Lower lobe of right lung (tissue), 2 donors: ENCODE data around the gene NR2C1. TPM values are rescaled to one million over a fixed set of nuclear protein-coding genes. Genes with fewer than 3 reads are reported as not detected.
"Not testable (repeated sequence)": the region's sequence is repeated elsewhere in the genome, so short reads cannot be mapped to it uniquely, and the experiment has no call there.

Source experiments
- ATAC-seq, 2 donors: fragments of 200-7000 bp; cut with Tn5 transposase; one replicate each; pipeline ENCODE4 v1.9.1; 2020 to 2022; ENCODE audit warnings: mild to moderate bottlenecking in 2 of 2, moderate library complexity in 2 of 2
- DNase-seq: peaks from one replicate; pipeline ENCODE4 v3.0.0-alpha.2; 2020
- H3K27ac ChIP-seq: fragments of 200-600 bp; one replicate; pipeline ENCODE4 v1.8.0; 2022
- H3K27me3 ChIP-seq: fragments of 200-600 bp; one replicate; pipeline ENCODE4 v1.8.0; 2022; ENCODE audit warnings: low read depth
- H3K36me3 ChIP-seq: fragments of 200-600 bp; one replicate; pipeline ENCODE4 v1.8.0; 2022; ENCODE audit warnings: mild to moderate bottlenecking
- H3K4me1 ChIP-seq: fragments of 200-600 bp; one replicate; pipeline ENCODE4 v1.8.0; 2022
- H3K4me3 ChIP-seq: fragments of 200-600 bp; one replicate; pipeline ENCODE4 v1.8.0; 2022; ENCODE audit warnings: mild to moderate bottlenecking
- H3K9me3 ChIP-seq: fragments of 200-600 bp; one replicate; pipeline ENCODE4 v1.8.0; 2022
- CTCF ChIP-seq: fragments of 200-600 bp; IDR thresholded peaks from one replicate; pipeline ENCODE4 v1.8.0; 2022; ENCODE audit warnings: antibody characterized with exemption, mild to moderate bottlenecking
- intact Hi-C: fragments of 100-400 bp; cut with DNase I; formaldehyde crosslinking; loops from one replicate; pipeline ENCODE4 v1.11.0; 2022
- total RNA-seq: library from RNA; stranded (reverse); fragmentation: NEBNext Ultra II Directional; extraction: Animal tissue kit (Norgen Biotek cat#: 25700); gene quantifications from one replicate; pipeline ENCODE4 v1.2.1, GENCODE V29; 2021
- donor health status: DM: no; HTN: yes; CAD: no; lungs with severe emphysema.

The NR2C1 gene
- total RNA-seq, 1 donor from 2014 or later = 38.2 TPM

GRCh38 chr12:95104919-95105452 is 31.6 kb upstream of the NR2C1 start:
- Histone ChIP-seq H3K4me1 (no peaks in the 10 kb centered on the region), H3K27me3 (no peaks in the 10 kb centered on the region), H3K36me3 (peaks cover 84% of the 10 kb centered on the region), H3K4me3 (no peak overlapping the region), H3K9me3 (no peaks in the 10 kb centered on the region), H3K27ac (no peak overlapping the region)
- intact Hi-C loops = no loop called here
- ATAC-seq (no peak), DNase-seq (no peak)
- TF ChIP-seq CTCF = no peak

- no peak overlapping the region for H3K4me3 ChIP-seq
- ATAC-seq (peak; percentile 49 to 61), DNase-seq (no peak)
- H3K27ac ChIP-seq = no peak overlapping the region
- no peaks in the 10 kb centered on the region for H3K4me1 ChIP-seq
- intact Hi-C loops = no loop called here
- peaks cover 69% of the 10 kb centered on the region for H3K36me3 ChIP-seq
- no peaks in the 10 kb centered on the region for H3K9me3 ChIP-seq
- H3K27me3 ChIP-seq = no peaks in the 10 kb centered on the region
- no peak for TF ChIP-seq CTCF
Measured at GRCh38 chr12:95102916-95103671, 29.7 kb upstream of the NR2C1 start.

- H3K27me3 ChIP-seq, H3K27ac ChIP-seq, intact Hi-C loops, H3K4me3 ChIP-seq, ATAC-seq, H3K4me1 ChIP-seq, DNase-seq, H3K9me3 ChIP-seq: not testable (repeated sequence)
- H3K36me3 ChIP-seq = peaks cover 58% of the 10 kb centered on the region
Measured at GRCh38 chr12:95101957-95102356, 28.5 kb upstream of the NR2C1 start.

DNA sequence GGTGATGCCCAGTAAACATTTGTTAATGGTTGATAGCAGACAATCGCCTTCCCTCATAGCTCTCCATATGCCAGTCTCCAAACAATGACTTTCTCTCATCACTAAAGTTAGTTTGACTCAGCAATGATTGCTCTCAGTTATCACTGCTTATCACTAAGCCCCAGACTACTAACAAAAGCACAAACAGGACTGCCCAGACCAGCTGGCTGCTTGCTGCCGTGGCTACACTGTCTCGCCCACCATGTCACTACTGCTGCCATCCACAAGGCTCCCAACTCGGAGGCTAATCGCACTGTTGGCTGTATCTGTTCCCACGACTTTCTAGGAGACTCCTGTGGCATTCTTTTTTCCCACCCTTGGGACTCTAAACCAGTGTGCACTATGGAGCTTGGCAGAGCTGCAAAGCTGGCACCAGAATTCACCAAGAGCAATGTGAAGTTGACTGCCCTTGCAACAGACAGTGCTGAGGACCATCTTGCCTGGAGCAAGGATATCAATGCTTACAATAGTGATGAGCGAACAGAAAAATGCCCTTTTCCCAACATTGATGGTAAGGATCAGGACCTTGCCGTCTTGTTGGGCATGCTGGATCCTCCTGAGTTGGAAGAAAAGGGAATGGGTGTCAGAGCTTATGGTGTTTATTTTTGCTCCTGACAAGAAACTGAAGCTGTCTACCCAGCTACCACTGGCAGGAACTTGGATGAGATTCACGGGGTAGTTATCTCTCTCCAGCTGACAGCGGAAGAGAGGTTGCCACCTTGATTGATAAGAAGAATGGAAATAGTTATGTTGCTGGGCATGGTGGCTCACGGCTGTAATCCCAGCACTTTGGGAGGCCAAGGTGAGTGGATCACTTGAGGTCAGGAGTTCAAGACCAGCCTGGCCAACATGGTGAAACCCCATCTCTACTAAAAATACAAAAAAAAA is 27.1 kb upstream of the NR2C1 start:
- H3K27me3 ChIP-seq = no peaks in the 10 kb centered on the region
- no peak overlapping the region for H3K4me3 ChIP-seq
- TF ChIP-seq CTCF = no peak
- no peak for DNase-seq
- no peaks in the 10 kb centered on the region for H3K9me3 ChIP-seq
- no peak overlapping the region for H3K27ac ChIP-seq
- peaks cover 46% of the 10 kb centered on the region for H3K36me3 ChIP-seq
- no peak for ATAC-seq
- intact Hi-C loops = no loop called here
- H3K4me1 ChIP-seq = peaks cover 8% of the 10 kb centered on the region

DNA sequence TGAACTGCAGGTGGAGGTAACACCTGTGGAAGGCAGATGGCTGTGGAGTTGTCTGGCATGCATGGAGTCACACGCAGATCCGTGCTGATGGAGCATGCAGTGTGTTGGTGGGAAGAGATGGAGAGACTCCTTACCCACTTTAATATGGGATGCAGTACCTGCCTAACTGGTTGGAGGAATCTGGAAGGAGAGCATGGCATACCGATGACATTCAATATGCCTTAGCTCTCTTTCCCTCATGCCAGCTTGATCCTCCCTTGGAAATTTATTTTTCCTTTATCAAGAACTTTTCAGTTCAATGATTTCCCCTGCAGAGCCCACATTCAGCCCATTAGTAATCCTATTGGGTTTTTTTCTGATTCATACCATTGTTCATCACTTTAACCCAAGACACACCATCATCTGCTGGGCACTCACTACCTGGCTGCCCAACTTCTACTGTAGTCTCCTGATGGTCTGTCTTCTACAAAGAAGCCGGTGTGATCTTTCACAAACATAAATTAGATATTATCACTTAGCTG is 25.9 kb upstream of the NR2C1 start:
- DNase-seq (no peak), ATAC-seq (no peak)
- no peaks in the 10 kb centered on the region for H3K27me3 ChIP-seq
- peak overlapping the region; percentile 59 for H3K27ac ChIP-seq
- H3K36me3 ChIP-seq = peaks cover 37% of the 10 kb centered on the region
- peaks cover 8% of the 10 kb centered on the region for H3K4me1 ChIP-seq
- TF ChIP-seq CTCF = no peak
- H3K4me3 ChIP-seq = no peak overlapping the region
- no peaks in the 10 kb centered on the region for H3K9me3 ChIP-seq
- intact Hi-C loops = no loop called here
